Measurements from ENCODE around the gene KCNK3.

The KCNK3 gene

DNA sequence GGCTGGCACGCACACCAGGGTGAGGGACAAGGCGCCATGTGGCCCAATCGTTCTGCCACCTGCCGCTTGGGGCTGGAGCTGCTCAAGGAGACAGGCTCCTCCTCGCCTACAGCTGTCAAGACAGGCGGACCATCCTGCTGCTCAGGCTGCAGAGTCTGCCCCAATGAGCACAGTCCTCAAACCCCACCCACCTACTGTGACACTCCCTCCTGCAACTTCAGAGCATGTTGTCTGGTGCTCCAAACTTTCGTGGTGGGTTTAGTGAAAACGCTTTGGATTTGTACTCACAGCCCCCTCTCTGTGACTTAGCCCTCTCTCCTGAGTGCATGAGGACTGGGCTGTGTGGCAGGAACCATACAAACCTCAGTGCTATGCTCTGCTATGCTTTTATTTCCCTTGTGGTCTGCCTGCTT lies 48.4 kb downstream of the KCNK3 start:
- no peak overlapping the region for H3K4me3 ChIP-seq (ENCODE audit: low read length)
- no peaks in the 10 kb centered on the region for H3K27me3 ChIP-seq (ENCODE audit: low read depth, low read length)
- no peak overlapping the region for H3K4me2 ChIP-seq (ENCODE audit: low read length)
- H3K27ac ChIP-seq (ENCODE audit: low read length) = no peak overlapping the region
- TF ChIP-seq EZH2phosphoT487 (IDR thresholded peaks at IDR 0.05; ENCODE audit: low read depth) = no peak
- TF ChIP-seq, protein P1, sequence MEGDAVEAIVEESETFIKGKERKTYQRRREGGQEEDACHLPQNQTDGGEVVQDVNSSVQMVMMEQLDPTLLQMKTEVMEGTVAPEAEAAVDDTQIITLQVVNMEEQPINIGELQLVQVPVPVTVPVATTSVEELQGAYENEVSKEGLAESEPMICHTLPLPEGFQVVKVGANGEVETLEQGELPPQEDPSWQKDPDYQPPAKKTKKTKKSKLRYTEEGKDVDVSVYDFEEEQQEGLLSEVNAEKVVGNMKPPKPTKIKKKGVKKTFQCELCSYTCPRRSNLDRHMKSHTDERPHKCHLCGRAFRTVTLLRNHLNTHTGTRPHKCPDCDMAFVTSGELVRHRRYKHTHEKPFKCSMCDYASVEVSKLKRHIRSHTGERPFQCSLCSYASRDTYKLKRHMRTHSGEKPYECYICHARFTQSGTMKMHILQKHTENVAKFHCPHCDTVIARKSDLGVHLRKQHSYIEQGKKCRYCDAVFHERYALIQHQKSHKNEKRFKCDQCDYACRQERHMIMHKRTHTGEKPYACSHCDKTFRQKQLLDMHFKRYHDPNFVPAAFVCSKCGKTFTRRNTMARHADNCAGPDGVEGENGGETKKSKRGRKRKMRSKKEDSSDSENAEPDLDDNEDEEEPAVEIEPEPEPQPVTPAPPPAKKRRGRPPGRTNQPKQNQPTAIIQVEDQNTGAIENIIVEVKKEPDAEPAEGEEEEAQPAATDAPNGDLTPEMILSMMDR (IDR thresholded peaks at IDR 0.05; ENCODE audit: low read depth, low read length) = no peak
- no peak overlapping the region for H2AFZ ChIP-seq (ENCODE audit: low read depth, low read length)
- H3K36me3 ChIP-seq (replicated peaks; ENCODE audit: low read depth, low read length) = no peaks in the 10 kb centered on the region
- H3K79me2 ChIP-seq (ENCODE audit: low read length) = no peaks in the 10 kb centered on the region
- no peaks in the 10 kb centered on the region for H4K20me1 ChIP-seq (ENCODE audit: insufficient read depth, low read length)
- no peaks in the 10 kb centered on the region for H3K9me3 ChIP-seq (ENCODE audit: insufficient read depth, low read length)
- no peaks in the 10 kb centered on the region for H3K4me1 ChIP-seq (ENCODE audit: low read length)
- H3K9ac ChIP-seq (ENCODE audit: low read length) = no peak overlapping the region

GRCh38 chr2:26742048-26742770 lies 49.7 kb downstream of the KCNK3 start:
- Histone ChIP-seq H3K36me3 (replicated peaks; ENCODE audit: low read depth, low read length) (no peaks in the 10 kb centered on the region), H2AFZ (ENCODE audit: low read depth, low read length) (no peak overlapping the region), H3K27ac (ENCODE audit: low read length) (no peak overlapping the region), H3K9ac (ENCODE audit: low read length) (no peak overlapping the region), H3K79me2 (ENCODE audit: low read length) (no peaks in the 10 kb centered on the region), H3K4me2 (ENCODE audit: low read length) (no peak overlapping the region), H4K20me1 (ENCODE audit: insufficient read depth, low read length) (no peaks in the 10 kb centered on the region), H3K4me1 (ENCODE audit: low read length) (no peaks in the 10 kb centered on the region), H3K4me3 (ENCODE audit: low read length) (no peak overlapping the region), H3K9me3 (ENCODE audit: insufficient read depth, low read length) (no peaks in the 10 kb centered on the region), H3K27me3 (ENCODE audit: low read depth, low read length) (no peaks in the 10 kb centered on the region)
- no peak for TF ChIP-seq EZH2phosphoT487 (IDR thresholded peaks at IDR 0.05; ENCODE audit: low read depth)
- TF ChIP-seq, protein P1 (IDR thresholded peaks at IDR 0.05; ENCODE audit: low read depth, low read length) = no peak

DNA sequence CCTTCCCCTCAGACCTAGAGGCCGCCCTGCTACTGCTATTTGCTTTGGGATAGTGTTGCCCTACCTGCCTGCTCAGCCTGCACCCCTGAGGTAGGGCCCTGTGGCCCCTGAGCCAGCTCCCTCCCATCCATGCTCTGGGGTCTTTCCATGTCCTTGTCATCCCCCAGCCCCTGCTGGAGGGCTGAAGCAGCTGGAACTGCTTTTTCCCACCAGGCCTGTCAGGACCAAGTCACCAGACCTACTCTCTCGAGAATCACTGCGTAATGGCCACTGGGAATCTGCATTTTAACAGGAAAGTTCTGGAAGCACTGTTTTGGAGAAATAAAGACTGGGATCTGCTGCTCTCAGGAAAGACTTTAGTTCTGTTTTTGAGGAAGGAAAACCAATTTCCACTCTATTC lies 51.3 kb downstream of the KCNK3 start:
- no peak overlapping the region for H2AFZ ChIP-seq (ENCODE audit: low read depth, low read length)
- H4K20me1 ChIP-seq (ENCODE audit: insufficient read depth, low read length) = no peaks in the 10 kb centered on the region
- no peak overlapping the region for H3K9ac ChIP-seq (ENCODE audit: low read length)
- no peak overlapping the region for H3K27ac ChIP-seq (ENCODE audit: low read length)
- H3K9me3 ChIP-seq (ENCODE audit: insufficient read depth, low read length) = no peaks in the 10 kb centered on the region
- H3K27me3 ChIP-seq (ENCODE audit: low read depth, low read length) = no peaks in the 10 kb centered on the region
- H3K36me3 ChIP-seq (replicated peaks; ENCODE audit: low read depth, low read length) = no peaks in the 10 kb centered on the region
- TF ChIP-seq, protein P1 (IDR thresholded peaks at IDR 0.05; ENCODE audit: low read depth, low read length) = no peak
- TF ChIP-seq EZH2phosphoT487 (IDR thresholded peaks at IDR 0.05; ENCODE audit: low read depth) = no peak
- H3K4me1 ChIP-seq (ENCODE audit: low read length) = no peaks in the 10 kb centered on the region
- H3K4me2 ChIP-seq (ENCODE audit: low read length) = no peak overlapping the region
- no peaks in the 10 kb centered on the region for H3K79me2 ChIP-seq (ENCODE audit: low read length)
- no peak overlapping the region for H3K4me3 ChIP-seq (ENCODE audit: low read length)

- Histone ChIP-seq H3K4me3 (ENCODE audit: low read length) (no peak overlapping the region), H4K20me1 (ENCODE audit: insufficient read depth, low read length) (no peaks in the 10 kb centered on the region), H3K4me1 (ENCODE audit: low read length) (no peaks in the 10 kb centered on the region), H2AFZ (ENCODE audit: low read depth, low read length) (no peak overlapping the region), H3K27me3 (ENCODE audit: low read depth, low read length) (no peaks in the 10 kb centered on the region), H3K4me2 (ENCODE audit: low read length) (no peak overlapping the region), H3K9ac (ENCODE audit: low read length) (no peak overlapping the region), H3K9me3 (ENCODE audit: insufficient read depth, low read length) (no peaks in the 10 kb centered on the region), H3K36me3 (replicated peaks; ENCODE audit: low read depth, low read length) (no peaks in the 10 kb centered on the region), H3K79me2 (ENCODE audit: low read length) (no peaks in the 10 kb centered on the region), H3K27ac (ENCODE audit: low read length) (no peak overlapping the region)
- TF ChIP-seq EZH2phosphoT487 (IDR thresholded peaks at IDR 0.05; ENCODE audit: low read depth) = no peak
- TF ChIP-seq, protein P1 (IDR thresholded peaks at IDR 0.05; ENCODE audit: low read depth, low read length) = no peak
Observed at GRCh38 chr2:26744953-26745352, 52.4 kb downstream of the KCNK3 start.

Measured in OCI-LY3 (cell line).